GM04504 (cell line): ENCODE measurements around the gene CDHR4.
A peak's percentile ranks its signal among the peaks of the same experiment; 100 is the strongest.
"Not testable (repeated sequence)": the region's sequence is repeated elsewhere in the genome, so short reads cannot be mapped to it uniquely, and the experiment has no call there.

ENCODE experiments used
- DNase-seq: peaks from one replicate; pipeline ENCODE4 v3.0.0-alpha.2; 2012; ENCODE audit warnings: low read depth

CDHR4 gene, protein sequence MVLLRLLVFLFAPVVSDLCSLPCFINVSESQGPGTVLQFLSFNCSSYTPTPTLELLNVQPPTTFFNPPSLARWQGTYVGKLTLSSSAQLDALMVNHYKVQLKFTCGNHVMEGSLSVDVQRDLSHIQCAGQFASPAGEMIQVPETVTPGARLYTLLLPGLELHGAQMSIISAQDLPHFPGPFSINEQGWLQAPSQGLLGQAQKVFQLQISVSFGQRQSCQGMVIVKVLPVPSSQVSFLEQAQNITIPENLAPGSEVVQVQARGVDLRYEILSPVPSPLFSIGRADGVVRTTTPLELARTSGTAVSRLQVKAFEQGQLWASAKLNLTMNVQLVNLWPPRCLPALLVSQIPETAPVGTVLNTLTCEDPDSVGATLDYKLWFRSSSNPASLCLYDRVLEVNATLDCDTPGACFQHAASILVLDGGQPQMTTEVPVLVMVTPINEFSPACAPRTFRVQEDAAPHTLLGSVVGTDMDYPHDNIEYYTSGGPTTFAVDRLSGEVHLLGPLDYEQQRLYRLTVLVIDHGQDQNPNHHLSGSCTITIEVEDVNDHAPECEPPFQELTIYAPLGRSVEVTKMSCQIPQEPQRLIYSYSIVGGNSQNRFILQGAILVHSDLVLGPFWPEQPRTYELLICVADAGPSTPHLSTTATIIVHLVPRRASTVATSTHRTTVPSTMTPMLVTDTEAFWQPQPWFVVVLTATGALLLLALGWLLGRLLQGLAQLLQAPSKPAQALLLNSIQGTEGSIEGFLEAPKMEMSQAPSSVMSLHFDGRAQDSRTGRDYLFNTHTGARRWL

DNA sequence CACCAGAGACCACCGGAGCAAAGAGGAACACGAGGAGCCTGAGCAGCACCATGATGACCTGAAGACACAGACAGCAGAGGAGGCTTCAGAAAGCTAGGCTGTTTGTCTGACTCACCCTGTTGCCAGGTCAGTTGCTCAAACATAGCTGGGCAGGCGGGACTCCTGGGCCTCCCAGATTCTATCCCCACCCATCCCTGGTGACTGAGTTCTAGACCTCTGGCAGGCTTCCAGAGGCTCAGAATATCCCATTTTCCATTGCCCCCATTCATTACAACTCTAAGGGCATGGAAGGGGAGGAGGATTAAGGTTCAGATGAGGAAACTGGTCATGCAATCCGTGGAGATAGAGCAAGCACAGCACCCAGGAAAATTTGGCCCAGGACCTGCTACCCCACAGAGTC, at the start of gene CDHR4:
Gene CDHR4, minus strand, starts transcription at position 113 of the 400 bp plus-strand sequence. Its CDS starts 61 bp downstream, at position 52.
- peak; percentile 78 for DNase-seq

DNA sequence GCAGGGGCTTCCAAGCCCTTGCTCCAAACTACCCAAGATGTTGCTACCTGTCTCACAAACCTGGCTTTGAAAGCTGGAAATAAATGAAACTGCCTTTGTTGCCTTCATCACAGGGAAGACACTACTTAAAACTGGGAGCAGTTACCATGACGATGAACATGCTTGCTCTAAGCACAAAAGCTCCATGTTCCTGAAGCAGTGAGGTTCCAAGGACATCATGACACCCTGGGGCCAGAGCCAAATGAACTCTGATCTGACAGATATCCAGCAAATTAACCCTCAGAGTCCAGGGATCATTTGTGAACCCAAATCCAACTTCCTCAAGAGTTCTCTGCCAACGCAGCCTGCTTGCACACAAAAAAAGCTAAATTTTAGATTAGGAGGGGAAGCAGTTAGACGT, 46.0 kb upstream of the CDHR4 start:
- DNase-seq = no peak

DNA sequence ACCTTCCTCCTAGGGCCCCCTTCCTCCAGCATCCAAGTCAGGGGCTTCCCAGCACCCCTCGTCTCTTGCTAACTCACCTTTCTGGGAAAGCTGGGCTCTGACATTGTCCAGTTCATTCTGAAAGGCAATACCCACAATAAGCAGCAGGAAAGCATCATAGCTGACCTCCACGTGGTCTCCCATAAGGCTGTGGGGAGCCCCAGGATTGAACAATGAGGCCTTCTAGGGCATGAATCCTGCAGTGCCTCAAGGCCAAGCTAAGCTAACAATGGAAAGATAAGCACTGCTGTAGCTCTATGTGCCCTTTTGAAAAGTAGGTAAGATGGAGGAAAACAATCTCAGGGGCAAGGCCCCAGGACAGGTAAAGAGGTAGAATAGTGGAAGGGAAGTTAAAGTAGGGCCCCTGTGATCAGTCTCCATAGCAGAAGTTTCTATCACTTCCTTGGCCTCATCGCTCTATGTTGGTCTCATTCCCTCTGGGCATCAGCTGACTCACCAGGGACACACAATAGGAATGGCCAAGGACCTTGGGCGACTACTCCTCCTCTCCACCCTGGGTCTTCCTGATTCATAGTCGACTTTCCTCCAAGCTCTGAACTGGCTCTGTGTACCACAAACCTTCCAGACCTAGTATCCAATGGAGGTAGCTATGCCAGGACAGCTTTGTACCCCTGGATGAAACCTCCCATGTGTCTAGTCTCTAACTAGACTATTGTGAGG, 45.0 kb upstream of the CDHR4 start:
- DNase-seq = no peak

DNA sequence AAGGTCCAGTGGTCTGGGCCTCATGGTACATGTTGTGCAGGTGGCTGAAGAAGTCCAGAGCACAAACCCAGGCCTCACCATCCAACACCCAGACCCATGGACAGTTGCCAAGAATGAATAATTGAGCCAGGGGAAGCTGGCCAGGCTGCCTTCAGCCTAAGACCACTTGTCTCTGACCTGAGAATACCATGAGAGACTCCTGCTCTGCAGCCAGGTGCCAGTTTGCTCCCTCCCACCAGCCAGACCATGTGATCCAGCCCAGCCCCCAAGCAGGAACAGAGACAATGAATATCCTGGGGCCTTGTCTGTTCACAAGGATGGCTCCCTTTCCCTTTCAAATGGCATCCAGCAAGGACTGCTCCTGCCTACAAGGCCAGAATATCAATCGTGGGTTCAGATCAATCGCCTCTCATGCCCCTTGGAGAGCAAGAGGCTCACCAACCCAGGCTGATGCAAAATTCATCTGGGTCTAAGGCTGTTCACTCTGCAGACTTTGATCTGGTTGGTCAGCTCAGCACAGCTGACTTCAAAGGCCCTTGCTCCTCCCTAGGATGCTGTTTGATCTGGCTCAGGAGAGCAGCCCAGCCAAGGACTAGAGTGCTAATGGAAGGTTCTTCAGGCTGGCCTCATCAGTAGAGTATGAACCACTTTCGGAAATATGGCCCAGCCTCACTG, 43.3 kb upstream of the CDHR4 start:
- DNase-seq = no peak

DNA sequence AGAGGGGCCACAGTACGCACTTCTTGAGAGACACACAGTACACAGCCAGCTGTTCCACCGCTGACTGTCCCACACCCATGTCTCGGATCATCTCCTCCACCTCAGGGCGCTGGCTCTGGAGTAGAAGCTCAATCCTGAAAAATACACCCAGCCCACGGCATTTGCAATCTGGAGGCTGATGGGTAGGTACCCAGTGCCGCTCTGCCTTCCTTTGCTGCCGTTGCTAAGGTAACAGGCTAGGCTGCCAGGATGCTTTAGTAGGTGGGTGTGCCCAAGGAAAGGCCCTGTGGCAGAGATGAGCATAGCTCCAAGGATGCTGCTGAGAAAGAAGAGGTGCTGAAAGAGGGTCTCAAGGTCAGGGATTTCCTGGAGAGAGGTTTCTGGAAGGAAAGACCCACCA, 42.1 kb upstream of the CDHR4 start:
- DNase-seq = no peak

DNA sequence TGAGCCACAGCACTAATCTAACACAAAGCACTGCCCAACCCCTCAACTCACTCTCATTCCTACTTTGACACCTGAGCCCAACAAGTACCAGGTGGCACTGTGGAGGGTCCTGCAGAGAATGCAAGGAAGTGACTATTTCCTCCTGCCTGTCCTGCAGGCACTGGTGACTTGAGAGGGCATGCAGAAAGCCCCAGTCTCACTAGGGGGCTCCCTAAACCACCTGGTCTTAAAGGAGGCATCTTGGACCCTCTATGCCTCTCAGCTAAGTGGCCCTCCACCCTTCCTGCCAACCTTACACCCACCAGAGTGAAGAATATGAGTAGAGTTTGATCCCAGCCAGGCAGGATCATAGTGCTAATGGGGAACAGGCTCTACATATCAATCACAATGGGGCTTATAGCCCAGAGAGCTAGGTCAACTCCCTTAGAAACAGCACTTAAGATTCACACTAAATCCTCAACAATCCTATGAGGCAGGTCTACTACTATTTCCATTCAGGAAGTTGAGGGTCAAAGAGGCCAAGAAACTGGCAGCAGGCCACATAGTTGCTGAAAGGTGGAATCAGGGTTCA, 41.5 kb upstream of the CDHR4 start:
- DNase-seq = no peak

DNA sequence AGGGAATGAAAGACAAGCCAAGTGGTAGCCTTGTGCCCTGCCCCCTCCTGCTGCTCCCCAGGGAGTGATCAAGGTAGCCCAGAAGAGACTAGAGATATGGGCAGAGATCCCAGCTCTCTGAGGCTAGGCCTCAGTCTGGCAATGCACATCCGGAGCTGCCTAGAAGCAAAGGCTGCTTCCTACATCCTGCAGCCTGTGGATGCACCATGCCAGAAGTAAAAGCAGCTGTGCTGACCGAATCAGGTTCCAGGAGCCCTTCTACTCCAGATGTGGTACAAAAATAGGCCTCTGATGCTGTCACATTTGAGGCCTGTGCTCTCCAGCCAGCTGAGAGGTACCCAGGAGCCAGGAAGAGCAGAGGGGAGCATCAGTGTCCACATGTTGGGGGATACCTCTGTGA, 40.7 kb upstream of the CDHR4 start:
- no peak for DNase-seq

DNA sequence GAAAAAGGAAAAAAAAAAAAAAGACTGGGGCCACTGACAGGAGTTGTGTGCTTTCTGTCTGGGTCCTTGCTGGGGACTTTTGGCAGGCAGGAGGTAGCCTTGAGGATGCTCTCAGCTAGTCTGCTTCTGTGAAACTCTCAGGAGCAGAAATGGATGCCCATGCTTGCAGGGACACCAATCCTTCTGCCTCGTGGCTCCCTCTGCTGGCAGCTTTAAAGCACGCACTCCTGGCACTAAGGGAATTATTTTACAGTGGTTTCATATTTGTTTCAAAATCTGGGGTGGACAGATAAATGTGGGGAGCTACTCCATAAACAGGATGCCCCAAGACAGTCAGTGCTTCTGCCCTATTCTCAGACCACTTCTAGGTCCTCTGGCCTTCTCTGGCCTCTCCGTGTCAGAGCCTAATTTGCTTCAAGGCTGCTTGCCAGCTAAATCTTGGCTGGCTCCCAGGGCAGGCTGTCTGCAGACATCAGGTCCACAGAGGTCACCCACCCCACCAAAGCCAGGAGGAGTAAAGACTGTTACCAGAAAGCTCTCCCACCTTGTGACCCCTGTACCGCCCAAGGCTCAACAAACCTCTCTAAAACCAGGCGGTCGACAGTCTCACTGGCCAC, 39.6 kb upstream of the CDHR4 start:
- DNase-seq = peak; percentile 59

DNA sequence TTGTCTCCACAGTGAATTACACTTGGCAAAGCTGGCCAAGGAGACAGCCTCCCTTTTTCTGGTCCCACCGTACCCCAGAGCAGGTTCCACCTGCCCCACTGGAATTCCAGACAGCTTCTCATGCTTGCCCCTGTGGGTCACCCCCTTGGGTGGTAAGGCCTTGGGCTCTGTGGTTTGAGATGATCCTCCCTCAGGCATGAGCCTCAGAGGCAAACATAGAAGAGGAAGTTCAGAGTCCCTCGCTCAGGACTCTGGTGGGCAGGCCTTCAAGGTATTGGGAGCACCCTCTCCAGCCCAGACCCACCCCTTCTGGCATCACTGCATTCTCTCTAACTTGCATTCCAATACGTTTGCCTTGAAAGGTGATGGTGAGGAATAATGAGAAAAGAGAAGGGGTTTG, 31.7 kb upstream of the CDHR4 start:
- DNase-seq = no peak

DNA sequence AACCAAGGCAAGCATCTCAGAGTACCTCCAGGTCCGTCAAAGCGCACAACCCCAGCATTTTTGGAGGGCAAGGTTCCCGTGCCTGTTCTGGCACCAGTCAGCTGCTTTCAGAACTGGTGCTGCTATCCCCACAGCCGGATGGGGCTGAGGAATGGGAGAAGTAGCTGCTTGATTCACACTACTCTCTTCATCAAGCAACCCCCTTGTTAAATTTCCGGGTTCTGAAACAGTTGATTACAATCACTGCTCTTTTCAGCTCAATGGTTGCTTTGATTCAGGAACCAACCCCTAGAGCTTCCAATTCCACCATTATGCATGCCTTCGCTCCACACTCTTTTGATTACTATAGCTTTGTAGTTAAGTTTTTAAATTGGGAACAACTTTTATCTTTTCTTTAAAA, 26.3 kb upstream of the CDHR4 start:
- no peak for DNase-seq

DNA sequence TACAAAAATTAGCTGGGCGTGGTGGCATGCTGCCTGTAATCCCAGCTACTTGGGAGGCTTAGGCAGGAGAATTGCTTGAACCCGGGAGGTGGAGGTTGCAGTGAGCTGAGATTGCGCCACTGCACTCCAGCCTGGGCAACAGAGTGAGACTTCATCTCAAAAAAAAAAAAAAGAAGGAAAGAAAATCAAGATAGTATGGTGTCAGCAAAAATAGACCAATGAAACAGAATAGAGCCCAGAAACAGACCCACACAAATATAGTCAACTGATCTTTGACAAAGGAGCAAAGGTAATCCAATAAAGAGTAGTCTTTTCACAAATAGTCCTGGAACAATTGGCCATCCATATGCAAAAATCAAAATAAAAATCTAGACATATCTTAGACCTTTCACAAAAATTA, 23.5 kb upstream of the CDHR4 start:
- DNase-seq = not testable (repeated sequence)

DNA sequence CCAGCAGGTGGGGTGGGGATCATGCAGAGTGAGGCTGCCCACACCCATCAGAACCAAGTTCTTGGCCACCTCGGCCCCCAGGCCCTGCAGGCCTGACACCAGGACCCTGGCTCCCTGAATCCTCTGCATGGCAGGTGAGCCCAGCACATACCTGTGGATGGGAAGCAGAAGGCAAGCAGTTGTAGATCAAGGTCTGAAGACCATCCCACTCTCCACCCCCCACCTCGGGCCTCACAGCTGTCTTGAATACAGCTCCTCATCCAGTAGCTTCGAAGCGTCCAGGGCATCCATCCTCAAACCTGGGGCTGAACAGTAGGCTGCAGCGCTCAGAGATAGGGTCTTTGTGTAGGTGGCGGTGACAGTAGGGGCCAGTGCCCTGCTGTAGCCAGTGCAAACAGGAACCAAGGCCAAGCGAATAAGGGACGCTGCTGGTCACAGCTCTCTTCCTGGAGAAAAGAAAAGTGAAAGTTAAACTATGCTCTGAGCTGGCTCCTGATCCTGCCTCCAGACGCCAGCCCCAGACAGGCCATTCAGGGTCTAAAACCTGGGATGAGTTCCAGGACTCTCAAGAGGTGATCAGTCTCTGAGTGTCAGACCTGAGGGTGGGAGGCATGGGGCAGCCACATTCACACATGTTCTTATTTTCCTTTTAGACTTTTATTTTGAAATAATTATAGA, 14.0 kb upstream of the CDHR4 start, which contains the start of gene UBA7:
Gene UBA7, minus strand, starts transcription at position 457 of the 678 bp plus-strand sequence. Its CDS starts 166 bp downstream, at position 291.
- DNase-seq = peak; percentile 62

DNA sequence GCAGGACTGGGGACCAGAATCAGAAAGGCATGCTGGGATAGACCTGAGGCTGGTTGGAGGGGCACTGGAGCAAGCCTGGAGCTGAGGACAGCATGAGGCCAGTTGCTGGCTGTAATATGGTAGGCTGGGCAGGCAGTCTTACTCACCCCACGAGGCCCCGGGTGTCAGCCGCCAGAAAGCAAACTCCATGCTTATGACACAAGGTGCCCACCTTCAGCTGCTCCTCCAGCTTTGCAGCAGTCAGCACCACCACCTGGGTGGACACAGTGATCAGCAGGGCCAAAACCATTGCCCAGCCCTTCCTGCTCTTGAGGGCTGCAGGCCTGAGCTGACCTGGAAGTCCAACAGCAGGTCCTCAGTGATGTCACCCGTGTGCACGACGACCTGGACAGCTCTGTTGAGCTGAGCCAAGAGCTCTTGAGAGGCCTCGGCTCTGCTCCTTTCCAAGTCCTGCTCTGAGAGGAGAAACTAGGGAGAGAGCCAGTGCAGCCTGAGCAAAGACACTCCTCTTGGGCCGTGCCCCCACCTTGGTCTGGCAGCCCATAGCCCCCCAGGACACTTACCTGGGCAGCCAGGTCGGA, 13.3 kb upstream of the CDHR4 start:
- DNase-seq = no peak

DNA sequence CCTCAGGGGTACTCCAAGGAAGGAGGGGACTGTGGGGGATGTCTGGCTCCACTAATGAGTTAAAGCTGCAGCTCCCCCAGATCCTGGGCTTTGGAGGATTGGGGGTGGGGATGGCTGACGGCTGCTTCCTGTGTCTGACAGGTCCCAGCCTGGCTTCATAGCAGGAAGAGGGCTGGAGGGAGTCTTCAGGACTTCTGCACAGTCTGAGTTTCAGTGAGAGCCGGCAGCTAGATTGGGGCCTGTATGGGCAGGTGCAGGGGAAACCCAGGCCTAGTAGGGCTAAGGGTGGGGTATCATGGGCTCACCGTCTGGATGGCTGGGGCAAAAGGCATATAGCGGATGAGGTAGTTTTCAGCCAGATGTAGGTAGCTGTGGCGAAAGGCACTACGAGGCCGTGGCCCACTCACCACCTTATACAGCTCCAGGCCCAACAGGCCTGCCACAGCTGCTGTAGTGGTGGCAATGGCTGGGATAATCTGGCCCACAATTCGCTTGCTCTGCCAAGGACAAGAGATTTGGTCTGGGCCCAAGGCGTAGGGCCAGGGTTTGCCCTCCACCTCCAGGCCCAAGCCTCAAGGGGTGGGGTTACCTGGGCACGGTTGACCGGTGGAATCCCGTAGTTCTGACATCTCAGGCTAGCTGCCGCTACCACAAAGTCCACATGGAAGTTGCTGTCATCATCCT, 7.9 kb upstream of the CDHR4 start:
- DNase-seq = no peak

DNA sequence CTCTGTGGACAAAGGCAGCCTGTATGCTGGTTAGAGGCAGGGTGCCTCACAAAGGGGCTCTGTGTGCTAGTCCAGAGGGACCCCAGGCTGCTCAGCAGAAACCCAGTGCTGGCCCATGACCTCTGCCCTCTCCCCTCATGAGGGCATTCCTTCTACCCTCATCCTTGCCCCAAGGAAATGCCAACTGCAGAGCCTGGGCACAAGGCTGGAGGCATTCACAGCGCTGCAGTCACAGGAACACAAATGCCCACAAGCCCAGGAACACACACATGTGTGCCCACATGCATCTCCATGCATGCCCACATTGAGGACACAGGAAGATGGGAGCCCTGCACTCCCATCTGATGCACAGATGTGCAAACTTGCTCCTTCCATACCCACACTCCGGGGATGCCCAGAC, 7.2 kb upstream of the CDHR4 start:
- no peak for DNase-seq

DNA sequence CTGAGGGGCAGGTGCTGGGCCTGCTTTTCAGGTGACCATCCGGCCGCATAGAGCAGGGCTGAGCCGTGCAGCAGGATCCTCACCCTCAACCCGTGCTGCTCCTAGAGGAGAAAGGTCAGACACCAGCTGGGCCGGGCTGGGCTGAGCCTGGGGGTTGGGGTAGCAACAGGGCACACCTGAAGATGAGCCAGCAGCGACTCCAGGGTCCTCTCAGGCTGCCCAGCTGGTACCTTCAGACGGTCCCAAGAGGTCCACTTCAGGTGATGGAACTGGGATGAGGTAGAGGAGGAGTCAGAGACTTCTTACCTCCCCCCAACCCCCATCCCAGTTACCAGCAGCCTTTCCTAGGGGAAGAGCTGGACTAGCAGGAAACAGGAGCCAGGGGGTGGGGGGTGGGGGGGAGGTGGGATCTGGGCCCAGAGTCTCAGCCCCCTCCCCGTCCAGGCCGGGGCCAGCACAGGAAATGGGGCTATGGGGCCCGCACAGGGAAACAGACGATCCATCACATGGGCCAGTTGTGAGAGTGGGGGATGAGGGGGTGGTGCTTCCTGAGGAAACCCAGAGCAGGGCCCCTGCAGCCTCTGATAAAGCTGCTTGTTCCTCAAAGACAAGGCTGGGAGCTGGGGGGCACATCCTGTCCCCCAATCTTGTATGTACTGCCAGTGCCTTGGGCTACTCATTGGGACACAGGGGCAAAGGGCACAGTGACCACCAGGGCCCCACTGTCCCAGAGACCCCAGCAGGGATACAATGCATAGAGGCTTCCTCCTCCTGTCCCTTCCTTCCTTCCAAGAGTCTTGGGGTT, 6.4 kb upstream of the CDHR4 start:
- no peak for DNase-seq

DNA sequence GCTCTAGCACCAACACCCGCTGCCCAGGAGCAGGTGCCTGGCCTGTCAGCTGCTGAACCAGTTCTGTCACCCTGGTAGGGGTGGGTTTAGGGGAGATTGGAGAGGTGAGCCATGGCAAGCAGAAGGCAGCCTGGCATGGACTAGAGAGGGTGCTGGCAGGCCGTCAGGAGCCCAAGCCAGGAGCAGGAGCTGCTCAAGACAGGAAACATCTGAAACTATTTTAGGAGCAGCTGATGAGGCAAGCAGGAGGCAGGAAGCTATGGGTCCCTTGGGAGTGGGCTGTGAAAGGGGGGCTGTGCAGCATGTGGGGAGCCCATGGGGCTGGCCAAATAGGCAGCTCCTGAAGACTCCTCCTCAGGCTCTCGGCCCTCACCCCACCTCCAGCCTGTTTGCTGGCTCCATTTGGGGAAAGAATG, 5.7 kb upstream of the CDHR4 start:
- DNase-seq = peak; percentile 88

DNA sequence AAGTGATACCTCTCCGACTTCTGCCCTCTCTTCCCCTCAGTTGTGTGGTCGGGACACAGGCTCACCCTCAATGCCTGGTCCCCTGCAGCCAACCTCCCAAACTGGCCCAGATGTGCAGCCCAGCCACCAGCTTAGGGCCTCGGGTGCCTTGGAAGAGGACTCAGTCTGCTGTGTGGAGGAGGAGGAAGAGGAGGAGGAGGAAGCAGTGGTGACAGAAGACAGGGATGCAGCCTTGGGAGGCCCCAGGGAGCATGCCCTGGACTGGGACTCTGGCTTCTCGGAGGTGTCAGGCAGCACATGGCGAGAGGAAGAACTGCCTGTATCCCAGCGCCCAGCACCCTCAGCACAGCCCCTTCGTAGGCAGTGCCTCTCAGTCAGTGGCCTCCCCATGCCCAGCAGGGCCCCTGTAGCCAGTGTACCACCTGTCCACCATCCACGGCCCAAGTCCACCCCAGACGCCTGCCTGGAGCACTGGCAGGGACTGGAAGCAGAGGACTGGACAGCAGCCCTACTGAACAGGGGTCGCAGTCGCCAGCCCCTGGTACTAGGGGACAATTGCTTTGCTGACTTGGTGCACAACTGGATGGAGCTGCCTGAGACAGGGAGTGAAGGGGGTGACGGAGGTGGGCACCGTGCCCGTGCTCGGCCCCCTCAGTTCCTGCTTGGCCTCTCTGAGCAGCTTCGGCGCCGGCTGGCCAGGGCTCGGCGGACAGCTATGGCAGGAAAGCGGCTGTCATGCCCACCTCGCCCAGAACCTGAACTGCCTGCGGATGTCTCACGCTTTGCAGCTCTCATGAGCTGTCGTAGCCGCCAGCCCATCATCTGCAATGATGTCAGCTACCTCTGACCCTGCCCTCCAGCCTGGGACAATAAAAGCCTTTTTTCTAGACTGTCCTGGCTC, 4.7 kb upstream of the CDHR4 start:
- no peak for DNase-seq
